Raji (cell line): ENCODE results near the gene KLF15.

ENCODE experiments used
- POLR2A ChIP-seq: IDR thresholded peaks from 2 replicates; pipeline ENCODE4 v1.6.1; 2011; ENCODE audit warnings: low read depth, low read length, control low read depth; ENCODE audit not compliant: insufficient read depth

KLF15 gene

DNA sequence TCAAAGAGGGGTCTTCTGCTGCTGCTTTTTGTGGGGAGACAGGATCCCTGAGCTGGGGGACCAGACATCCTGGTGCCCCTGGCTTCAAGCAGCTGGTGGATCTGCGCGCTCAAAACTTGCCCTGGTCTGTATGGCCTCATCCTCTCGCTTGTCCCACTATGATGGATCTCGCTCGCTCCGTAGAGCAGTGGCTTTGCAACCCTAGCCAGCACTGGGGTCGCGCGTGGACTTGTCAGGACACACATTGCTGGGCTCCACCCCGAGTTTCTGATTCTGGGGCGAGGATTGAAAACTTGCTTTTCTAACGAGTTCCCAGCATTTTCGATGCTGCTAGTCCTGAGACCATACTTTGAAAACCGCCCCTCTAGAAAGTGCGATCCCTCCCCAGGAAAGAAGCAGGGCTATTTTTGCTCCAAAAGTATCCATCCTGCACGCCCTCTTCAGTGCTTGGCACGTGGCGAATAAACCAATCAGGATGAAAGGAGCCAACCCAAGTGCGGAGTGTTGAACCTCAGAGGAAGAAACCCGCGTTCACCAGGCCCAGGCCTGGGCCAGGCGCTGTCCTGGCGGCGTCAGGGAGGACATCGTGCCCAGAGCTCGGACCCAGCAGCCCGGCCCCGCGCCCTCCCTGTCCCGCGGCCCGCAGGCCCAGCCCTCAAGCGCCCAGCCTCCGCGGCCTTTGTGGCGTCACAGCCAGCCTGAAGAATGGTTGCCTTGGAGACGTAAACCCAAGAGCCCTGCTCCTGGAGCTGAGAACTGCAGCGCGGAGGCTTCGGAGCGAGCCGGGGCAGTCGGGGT, 37.2 kb upstream of the KLF15 start, which contains the start of gene CFAP100:
Gene CFAP100 (plus strand): TSS at position 731 of the 798 bp plus-strand sequence. CDS start 1,092 bp downstream, outside the sequence.
- TF ChIP-seq POLR2A = no peak

DNA sequence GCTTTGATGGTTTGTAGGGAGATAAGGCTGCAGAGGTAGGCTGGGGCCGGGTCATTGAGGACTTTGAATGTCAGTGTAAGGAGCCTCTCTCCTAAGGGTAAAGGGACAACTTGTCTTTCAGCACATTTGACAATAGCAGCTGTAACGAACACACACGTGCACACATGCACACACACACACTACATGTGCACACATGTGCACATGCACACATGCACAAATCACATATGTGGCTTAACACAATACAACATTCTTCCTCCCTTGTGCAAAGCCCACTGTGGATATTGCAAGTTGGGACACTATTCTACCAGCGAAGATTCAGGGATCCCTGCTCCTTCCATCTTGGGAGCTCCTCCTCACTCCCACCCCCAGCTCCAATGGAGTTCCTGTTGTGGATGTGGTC, 36.4 kb upstream of the KLF15 start:
- no peak for TF ChIP-seq POLR2A

DNA sequence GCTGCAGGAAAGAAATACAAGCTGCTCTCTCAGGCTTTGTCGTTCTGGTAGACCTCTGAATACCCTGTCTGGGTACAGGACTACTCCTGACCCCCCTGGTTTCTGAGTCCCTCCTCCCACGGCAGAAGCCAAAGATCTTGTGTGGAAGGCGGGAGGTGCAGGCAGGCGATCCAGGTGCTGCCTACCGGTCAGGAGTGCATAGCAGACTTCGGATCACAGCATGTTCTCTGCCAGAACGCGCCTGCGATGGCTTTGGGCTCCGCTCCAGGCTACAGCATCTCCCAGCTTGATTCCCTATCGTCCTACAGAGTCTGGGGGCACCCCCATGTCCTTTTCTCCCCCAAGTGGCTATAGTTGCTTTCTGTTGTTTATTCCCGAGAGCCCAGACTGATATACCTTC, 35.0 kb upstream of the KLF15 start:
- no peak for TF ChIP-seq POLR2A

DNA sequence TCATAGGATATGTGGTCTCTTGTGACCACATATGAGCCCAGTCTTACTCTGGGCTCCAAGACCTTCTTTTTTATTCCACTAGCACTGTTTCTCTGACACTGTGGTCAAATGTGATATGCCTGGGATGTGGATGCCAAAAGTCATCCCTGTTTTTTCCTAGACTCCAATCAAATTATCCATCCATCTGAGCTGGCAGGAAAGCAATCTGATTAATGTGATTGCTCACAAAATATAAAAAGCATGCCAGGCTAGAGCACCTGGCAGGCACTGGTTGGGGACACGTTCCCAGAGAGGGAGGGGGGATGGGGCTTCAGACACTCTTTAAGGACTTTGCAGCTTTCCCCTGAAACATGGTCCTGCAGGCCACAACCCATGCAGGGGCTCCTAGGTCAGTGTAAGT, 34.4 kb upstream of the KLF15 start:
- TF ChIP-seq POLR2A = no peak

DNA sequence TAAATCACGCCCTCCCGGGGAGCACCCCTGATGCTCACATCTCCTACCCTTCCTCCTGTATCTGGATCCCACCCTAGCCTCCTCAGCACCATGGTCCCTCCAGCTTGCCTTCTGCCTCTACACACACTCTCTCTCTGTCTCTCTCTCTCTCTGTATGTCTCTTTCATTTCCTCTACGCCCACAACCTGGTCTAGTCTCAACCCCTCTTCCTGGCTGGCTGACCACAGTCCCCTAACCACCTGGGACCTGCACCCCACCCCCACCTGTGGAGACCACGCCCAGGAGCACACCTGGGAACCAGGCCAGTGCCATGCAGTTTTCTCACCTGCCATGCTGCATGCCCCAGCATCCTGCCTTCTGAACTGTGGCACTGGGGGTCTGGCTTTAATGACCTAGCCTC, 33.5 kb upstream of the KLF15 start:
- no peak for TF ChIP-seq POLR2A

DNA sequence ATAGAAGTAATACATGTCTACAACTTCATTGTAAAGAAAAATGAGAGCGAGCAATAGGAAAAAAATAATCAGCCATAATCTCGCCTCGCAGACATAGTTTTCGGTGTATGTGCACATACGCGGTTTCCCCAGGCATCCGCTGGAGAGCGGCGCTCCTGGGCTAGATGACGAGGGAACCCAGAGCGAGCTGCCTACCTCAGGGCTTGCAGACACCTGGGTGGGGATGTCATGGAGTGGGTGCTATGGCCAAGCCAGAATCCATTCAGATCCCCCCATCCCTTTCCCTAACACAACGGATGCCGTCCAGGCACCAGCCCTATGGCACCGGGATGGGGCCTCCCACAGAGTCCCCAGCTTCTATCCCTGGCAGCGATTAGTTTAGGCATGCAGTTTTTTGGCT, 33.0 kb upstream of the KLF15 start:
- no peak for TF ChIP-seq POLR2A

DNA sequence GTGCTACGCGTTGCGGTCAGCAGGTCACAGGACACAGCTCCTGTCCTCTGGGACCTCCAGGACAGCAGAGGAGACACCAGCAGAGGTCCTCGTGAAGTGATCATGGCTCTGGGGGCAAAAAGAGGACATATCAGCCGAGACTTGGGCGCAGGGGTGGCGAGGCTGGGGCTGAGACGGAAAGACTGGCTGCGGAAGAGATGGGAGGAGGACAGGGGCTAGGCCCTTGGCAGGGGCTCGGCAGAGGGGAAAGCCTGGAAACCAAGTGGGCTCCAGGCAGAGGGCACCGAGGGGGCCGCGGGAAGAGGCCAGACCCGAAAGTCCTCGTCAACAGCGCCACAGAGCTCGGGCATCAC, 32.6 kb upstream of the KLF15 start:
- no peak for TF ChIP-seq POLR2A

DNA sequence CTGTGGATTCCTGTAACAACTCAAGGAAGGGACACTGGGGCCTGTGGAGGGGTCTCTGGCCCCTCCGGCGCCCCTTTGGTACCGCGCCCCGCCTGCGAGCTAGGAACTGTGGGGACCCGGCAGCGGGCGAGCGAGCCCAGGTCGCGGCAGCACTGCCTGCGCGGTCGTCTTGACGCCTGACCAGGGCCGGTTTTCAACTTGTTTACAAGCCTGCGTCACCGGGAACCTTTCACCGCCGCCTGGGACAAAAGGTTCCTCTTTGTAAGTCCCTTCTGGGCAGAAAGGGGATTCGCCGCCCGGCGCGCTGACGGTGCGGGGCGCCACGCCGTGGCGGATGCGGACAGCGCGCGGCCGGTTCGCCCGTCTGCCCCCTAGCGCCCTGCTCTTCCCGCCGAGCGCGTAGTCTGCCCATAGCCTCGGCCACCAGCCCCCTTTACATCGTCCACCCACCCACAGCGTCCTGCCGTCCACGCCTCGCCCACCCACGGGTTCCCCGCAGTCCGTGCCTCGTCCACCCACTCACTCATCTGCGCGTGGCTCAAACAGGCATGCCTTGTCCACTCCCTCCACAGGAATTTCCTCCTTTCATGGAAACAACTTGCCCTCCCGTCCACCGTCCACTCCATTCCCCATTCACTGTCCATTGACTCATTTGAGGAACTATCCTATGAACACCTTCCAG, 32.0 kb upstream of the KLF15 start:
- TF ChIP-seq POLR2A = no peak

DNA sequence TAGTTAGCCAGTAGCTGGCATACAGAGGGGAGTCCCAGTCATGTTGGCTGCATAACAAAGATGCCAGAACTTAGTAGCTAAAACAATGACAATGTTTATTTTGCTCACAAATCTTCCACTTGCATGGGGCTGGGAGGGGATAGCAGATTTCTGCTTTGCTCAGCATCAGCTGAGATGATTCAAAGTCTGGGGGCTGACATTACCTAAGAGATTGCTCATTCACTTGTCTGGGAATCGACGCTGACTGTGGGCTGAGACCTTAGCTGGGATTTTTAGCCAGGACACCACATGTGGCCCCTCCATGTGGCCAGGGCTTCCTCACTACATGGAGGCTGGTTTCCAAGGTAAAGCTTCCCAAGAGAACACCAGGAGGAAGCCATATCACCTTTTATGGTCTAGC, 24.8 kb upstream of the KLF15 start:
- TF ChIP-seq POLR2A = no peak

DNA sequence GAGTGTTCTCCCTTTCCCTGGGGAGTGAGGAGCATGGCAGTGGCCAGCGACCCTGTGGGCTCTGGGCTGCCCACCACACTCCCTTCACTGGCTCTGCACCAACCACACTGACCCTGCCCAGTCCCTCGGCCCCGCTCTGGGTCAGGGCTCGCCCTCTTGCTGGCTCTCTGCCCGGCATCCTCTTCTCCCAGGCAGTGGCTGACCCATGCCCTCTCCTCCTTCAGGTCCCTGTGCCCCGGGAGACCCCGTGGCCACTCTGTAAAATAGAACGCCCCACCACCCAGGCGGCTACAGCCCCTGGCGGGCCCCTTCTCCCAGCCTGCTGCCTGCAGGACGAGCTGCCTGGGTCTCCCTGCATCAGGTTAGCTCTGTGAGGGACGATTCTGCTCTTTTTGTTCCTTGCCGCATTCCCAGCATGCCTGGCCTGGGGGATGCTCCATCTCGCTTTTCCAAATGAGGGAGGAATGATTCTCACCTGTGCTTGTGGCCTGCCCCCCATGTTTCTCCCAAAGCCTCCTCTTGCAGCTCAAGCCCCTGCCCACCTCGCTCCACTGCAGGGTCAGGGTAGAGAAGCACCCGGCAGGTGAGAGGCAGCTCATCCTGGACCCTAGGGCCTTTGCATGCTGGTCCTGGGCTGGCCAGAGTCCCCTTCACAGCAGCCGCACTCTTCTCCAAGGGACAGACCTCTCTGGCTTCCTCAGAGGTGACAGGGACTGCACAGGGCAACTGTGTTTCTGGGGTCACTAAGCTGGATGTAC, 23.0 kb upstream of the KLF15 start:
- no peak for TF ChIP-seq POLR2A

DNA sequence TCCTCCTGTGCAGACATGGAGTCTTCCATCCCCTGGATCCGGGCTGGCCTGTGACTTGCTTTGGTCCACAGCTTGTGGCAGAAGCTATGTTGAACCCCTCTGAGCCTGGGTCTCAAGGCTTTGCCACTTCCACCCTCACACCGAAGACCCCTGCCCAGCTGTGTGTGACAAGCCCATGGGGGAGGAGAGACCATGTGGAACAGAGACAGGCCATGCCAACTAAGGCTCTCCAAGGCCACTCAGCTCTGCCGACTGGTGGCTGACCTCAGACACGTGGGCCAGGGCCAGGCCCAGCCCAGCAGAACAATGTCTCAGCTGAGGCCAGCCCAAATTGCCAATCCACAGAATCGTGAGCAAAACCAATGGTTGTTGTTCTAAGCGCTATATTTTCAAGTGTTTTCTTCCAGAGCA, 21.1 kb upstream of the KLF15 start:
- TF ChIP-seq POLR2A = no peak

DNA sequence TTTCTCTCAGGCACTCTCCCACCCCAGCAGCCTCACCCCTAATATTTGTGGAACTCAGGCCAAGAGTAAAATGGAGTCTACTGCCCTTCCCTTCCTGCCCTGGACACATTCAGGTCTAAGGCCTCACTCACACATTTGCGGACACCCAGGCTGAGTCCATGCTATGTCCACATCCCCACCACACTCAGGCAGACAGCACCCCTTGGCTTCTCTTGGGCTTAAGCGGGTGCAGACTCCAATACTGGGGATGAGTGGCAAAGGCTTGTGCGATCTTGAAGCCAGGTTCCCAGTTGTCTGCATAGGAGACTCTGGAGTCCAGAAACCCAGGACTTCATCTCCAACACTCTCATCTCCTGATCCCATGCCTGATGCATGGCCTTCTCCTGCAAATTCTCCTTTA, 20.0 kb upstream of the KLF15 start:
- TF ChIP-seq POLR2A = no peak

DNA sequence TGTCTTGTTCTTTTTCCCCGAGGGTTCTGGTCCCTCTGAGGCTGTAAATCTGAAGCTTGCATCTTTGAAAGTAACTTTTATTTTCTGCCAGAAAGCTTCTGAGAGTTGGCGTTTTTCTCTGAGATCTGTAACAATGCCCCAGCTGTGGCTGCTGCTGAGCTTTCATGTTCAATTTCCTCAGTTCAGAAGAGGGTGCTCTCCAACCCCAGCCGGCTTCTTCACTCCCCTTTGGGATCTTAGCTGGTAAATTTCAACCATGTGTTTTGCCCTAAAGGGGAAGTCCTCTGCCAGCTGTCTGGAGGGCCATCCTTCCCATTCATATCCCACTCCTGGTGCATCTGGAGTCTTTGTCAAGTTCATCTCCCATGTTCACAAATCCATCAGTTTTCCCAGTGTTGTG, 19.2 kb upstream of the KLF15 start:
- no peak for TF ChIP-seq POLR2A

DNA sequence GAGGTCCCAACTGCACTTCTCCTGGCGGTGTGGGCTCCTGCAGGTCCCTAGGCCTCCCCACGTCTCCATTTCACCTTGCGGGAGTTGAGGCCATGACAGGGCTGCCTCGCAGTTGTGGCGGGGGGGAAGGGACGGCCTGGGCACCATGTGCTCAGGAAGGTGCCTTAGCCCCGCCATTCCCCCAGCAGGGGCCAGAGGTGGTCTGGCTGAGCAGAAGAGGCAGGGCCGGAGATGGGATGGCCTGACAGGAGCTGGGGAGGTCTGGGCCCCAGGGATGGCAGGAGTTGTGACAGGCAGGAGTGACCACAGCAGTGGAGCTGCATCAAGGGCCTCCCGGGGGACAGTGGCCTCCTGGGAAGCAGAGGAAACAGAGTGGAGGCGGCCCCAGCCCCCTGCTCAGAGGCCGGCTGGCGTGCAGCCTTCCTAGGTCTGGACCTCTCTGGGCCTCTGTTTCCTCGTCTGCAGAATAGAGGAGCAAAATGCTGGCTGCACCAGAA, 18.7 kb upstream of the KLF15 start:
- no peak for TF ChIP-seq POLR2A

DNA sequence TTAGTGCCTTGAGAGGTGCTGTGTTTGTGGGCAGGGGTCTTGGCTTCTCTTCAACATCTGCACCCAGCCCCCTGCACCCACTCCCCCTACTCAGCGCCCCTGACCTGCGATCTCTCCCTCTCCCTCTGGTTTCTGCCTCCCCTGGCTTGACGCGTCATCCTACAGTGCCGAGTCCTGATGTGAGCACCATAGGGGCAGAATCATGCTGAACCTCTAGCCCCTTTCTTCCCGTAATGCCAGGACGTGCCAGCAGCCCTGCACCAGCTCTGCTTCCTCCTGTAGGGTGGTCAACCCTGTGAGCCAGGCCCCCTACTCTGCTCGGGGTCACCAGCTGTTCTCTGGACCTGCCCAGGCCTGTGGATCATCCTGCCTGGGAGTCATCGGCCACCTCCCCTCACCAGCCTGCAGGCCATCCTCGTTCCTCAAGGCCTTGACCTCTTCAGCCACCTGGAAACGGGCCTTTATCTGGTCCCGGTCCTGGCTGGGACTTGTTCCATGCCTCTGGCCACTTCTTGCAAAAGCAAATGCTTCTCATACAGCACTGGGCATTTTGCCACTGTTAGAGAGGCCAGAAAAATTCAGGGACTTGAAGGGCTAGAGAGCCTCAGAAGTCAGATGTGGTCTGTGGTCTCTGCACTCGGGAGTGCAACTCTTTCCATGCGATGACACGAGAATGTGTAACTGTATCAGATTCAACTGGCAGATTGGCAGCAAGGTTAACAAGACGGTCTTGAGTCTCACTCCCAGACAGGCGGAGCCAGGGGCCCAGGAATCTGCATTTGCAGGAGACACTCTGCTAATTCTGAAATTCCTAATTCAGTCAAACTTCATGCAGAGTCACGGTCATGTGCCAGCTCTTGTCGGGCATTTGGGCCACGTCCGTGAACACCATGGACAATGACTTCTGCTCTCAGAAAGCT, 16.7 kb upstream of the KLF15 start:
- TF ChIP-seq POLR2A = no peak
